IMR-90 (cell line): ENCODE results near the gene ACSS1. TPM values are rescaled to one million over a fixed set of nuclear protein-coding genes. Genes with fewer than 3 reads are reported as not detected.

Experiments
- ATAC-seq: fragments of 200-7000 bp; cut with Tn5 transposase; 2 replicates; pipeline ENCODE4 v1.9.1; 2020; ENCODE audit warnings: low read depth, mild to moderate bottlenecking, moderate library complexity
- BruUV-seq: library from RNA; stranded (reverse); fragments of 400-500 nt; replicated peaks from 2 replicates; lab custom pipeline; 2021; lab: Mats Ljungman, UMichigan
- CTCF ChIA-PET: fragments of 300-600 bp; formaldehyde crosslinking; extraction: SDS; loops from one replicate; lab custom pipeline; 2021; ENCODE audit warnings: antibody characterized with exemption; lab: Yijun Ruan, JAX
- POLR2A ChIA-PET: fragments of 300-600 bp; sonication (Branson Sonifier 250); formaldehyde crosslinking; loops from one replicate; lab custom pipeline; 2022; ENCODE audit warnings: antibody characterized with exemption; ENCODE audit not compliant: unreplicated experiment; lab: Charles Lee
- DNase-seq: peaks from one replicate; pipeline ENCODE4 v3.0.0; 2013
- H2AFZ ChIP-seq: replicated peaks from 2 replicates; pipeline ENCODE3; 2013; ENCODE audit warnings: low read length, mild to moderate bottlenecking; ENCODE audit not compliant: poor library complexity
- H2AK5ac ChIP-seq: 2 replicates; pipeline ENCODE4 v1.6.1; 2013; ENCODE audit warnings: low read depth, low read length, inconsistent platforms
- H2AK9ac ChIP-seq: replicated peaks from 2 replicates; pipeline ENCODE3; 2013; ENCODE audit warnings: mild to moderate bottlenecking, low read depth, low read length, moderate library complexity; ENCODE audit not compliant: poor library complexity
- H2BK120ac ChIP-seq: 2 replicates; pipeline ENCODE4 v1.6.1; 2013; ENCODE audit warnings: low read depth, low read length, inconsistent platforms
- H2BK15ac ChIP-seq: 3 replicates; pipeline ENCODE4 v1.6.1; 2013; ENCODE audit warnings: low read depth, low read length, inconsistent platforms
- H2BK20ac ChIP-seq: 2 replicates; pipeline ENCODE4 v1.6.1; 2013; ENCODE audit warnings: low read depth, mild to moderate bottlenecking, inconsistent platforms, low read length, moderate library complexity
- H2BK5ac ChIP-seq: 2 replicates; pipeline ENCODE4 v1.6.1; 2013; ENCODE audit warnings: mild to moderate bottlenecking, low read depth, low read length, inconsistent platforms; ENCODE audit not compliant: poor library complexity, severe bottlenecking
- H3K14ac ChIP-seq: replicated peaks from 2 replicates; pipeline ENCODE4 v1.6.1; 2013; ENCODE audit warnings: low read depth, low read length, inconsistent platforms
- H3K18ac ChIP-seq: 2 replicates; pipeline ENCODE4 v1.6.1; 2013; ENCODE audit warnings: low read depth, low read length, control low read depth
- H3K23ac ChIP-seq: 2 replicates; pipeline ENCODE4 v1.6.1; 2013; ENCODE audit warnings: low read depth, low read length, inconsistent platforms
- H3K27ac ChIP-seq: 2 replicates; pipeline ENCODE4 v1.5.1; 2013; ENCODE audit warnings: mild to moderate bottlenecking, control low read depth, low read length; ENCODE audit not compliant: insufficient read depth
- H3K27me3 ChIP-seq: 2 replicates; pipeline ENCODE4 v1.6.1; 2013; ENCODE audit warnings: low read length; ENCODE audit not compliant: control insufficient read depth, insufficient read depth
- H3K36me3 ChIP-seq: 2 replicates; pipeline ENCODE4 v1.6.1; 2013; ENCODE audit warnings: low read length, mixed read lengths; ENCODE audit not compliant: control insufficient read depth, insufficient read depth
- H3K4ac ChIP-seq: 2 replicates; pipeline ENCODE4 v1.6.1; 2013; ENCODE audit warnings: low read depth, low read length, inconsistent platforms
- H3K4me1 ChIP-seq: 2 replicates; pipeline ENCODE4 v1.6.1; 2013; ENCODE audit warnings: low read length, mixed read lengths; ENCODE audit not compliant: control insufficient read depth, insufficient read depth
- H3K4me2 ChIP-seq: 2 replicates; pipeline ENCODE4 v1.6.1; 2013; ENCODE audit warnings: low read depth, mild to moderate bottlenecking, control low read depth, low read length, moderate library complexity
- H3K4me3 ChIP-seq: 2 replicates; pipeline ENCODE4 v1.5.1; 2013; ENCODE audit warnings: low read depth, mild to moderate bottlenecking, control low read depth, low read length, moderate library complexity; ENCODE audit not compliant: insufficient read depth
- H3K56ac ChIP-seq: 2 replicates; pipeline ENCODE4 v1.6.1; 2013; ENCODE audit warnings: low read length, inconsistent platforms; ENCODE audit not compliant: insufficient read depth; ENCODE audit errors: extremely low read depth
- H3K79me1 ChIP-seq, 2 experiments: 2 replicates each; pipeline ENCODE4 v1.6.1; 2013; ENCODE audit warnings: low read length in 2 of 2, inconsistent platforms in 1 of 2, low read depth in 1 of 2
- H3K9ac ChIP-seq: 2 replicates; pipeline ENCODE4 v1.6.1; 2013; ENCODE audit warnings: low read depth, low read length, control low read depth
- H3K9me1 ChIP-seq: 2 replicates; pipeline ENCODE4 v1.6.1; 2013; ENCODE audit warnings: low read length, inconsistent platforms; ENCODE audit not compliant: insufficient read depth
- H3K9me3 ChIP-seq: 2 replicates; pipeline ENCODE4 v1.6.1; 2013; ENCODE audit warnings: low read length; ENCODE audit not compliant: control insufficient read depth, insufficient read depth
- H4K20me1 ChIP-seq: 2 replicates; pipeline ENCODE4 v1.6.1; 2013; ENCODE audit warnings: low read length, inconsistent platforms; ENCODE audit not compliant: insufficient read depth
- H4K5ac ChIP-seq: 2 replicates; pipeline ENCODE4 v1.6.1; 2013; ENCODE audit warnings: mild to moderate bottlenecking, low read depth, low read length, control low read depth
- H4K8ac ChIP-seq, 2 experiments: 2 replicates each; pipeline ENCODE4 v1.6.1; 2013; ENCODE audit warnings: low read depth in 2 of 2, low read length in 2 of 2, control low read depth in 1 of 2, inconsistent platforms in 1 of 2
- H4K91ac ChIP-seq: 2 replicates; pipeline ENCODE4 v1.6.1; 2013; ENCODE audit warnings: low read depth, low read length, inconsistent platforms; ENCODE audit not compliant: insufficient read depth
- BHLHE40 ChIP-seq: fragments of 150-350 bp; IDR thresholded peaks from 2 replicates; pipeline ENCODE4 v1.6.1; 2016; ENCODE audit warnings: mild to moderate bottlenecking, low read depth, low read length
- CEBPB ChIP-seq: IDR thresholded peaks from 2 replicates; pipeline ENCODE4 v1.6.1; 2012; ENCODE audit warnings: low read depth, low read length, improper control_type of control experiment
- CHD1 ChIP-seq: IDR thresholded peaks from 2 replicates; pipeline ENCODE4 v1.6.1; 2012; ENCODE audit warnings: low read depth, low read length, improper control_type of control experiment
- CTCF ChIP-seq: conservative IDR thresholded peaks from 2 replicates; pipeline ENCODE4 v1.5.1; 2012; ENCODE audit warnings: mild to moderate bottlenecking, low read depth, low read length, improper control_type of control experiment
- ELK1 ChIP-seq: fragments of 150-350 bp; IDR thresholded peaks from 2 replicates; pipeline ENCODE4 v1.6.1; 2016; ENCODE audit warnings: low read depth, mild to moderate bottlenecking, low read length, moderate library complexity, borderline replicate concordance
- FOS ChIP-seq: fragments of 150-350 bp; IDR thresholded peaks from 2 replicates; pipeline ENCODE4 v1.6.1; 2016; ENCODE audit warnings: low read depth, low read length
- MAFK ChIP-seq: IDR thresholded peaks from 2 replicates; pipeline ENCODE4 v1.6.1; 2012; ENCODE audit warnings: low read depth, low read length, improper control_type of control experiment
- MAZ ChIP-seq: IDR thresholded peaks from 2 replicates; pipeline ENCODE4 v1.6.1; 2012; ENCODE audit warnings: low read depth, mild to moderate bottlenecking, low read length, improper control_type of control experiment, moderate library complexity, borderline replicate concordance
- MXI1 ChIP-seq: IDR thresholded peaks from 2 replicates; pipeline ENCODE4 v1.6.1; 2012; ENCODE audit warnings: low read depth, mild to moderate bottlenecking, low read length, moderate library complexity, borderline replicate concordance
- NFE2L2 ChIP-seq: fragments of 150-350 bp; IDR thresholded peaks from 2 replicates; pipeline ENCODE4 v1.6.1; 2016; ENCODE audit warnings: low read depth, mild to moderate bottlenecking, low read length
- POLR2A ChIP-seq: IDR thresholded peaks from 2 replicates; pipeline ENCODE4 v1.6.1; 2012; ENCODE audit warnings: mild to moderate bottlenecking, low read depth, low read length
- RAD21 ChIP-seq: IDR thresholded peaks from 2 replicates; pipeline ENCODE4 v1.6.1; 2012; ENCODE audit warnings: low read length, improper control_type of control experiment
- RCOR1 ChIP-seq: IDR thresholded peaks from 2 replicates; pipeline ENCODE4 v1.6.1; 2012; ENCODE audit warnings: mild to moderate bottlenecking, low read length, improper control_type of control experiment; ENCODE audit not compliant: insufficient replicate concordance
- RFX5 ChIP-seq: IDR thresholded peaks from 2 replicates; pipeline ENCODE4 v1.8.0; 2012; ENCODE audit warnings: low read depth, mild to moderate bottlenecking, low read length, moderate library complexity
- SMC3 ChIP-seq: fragments of 150-350 bp; IDR thresholded peaks from 2 replicates; pipeline ENCODE4 v1.6.1; 2016; ENCODE audit warnings: low read depth, mild to moderate bottlenecking, antibody characterized with exemption, low read length, moderate library complexity
- USF2 ChIP-seq: fragments of 150-350 bp; IDR thresholded peaks from 2 replicates; pipeline ENCODE4 v1.6.1; 2017; ENCODE audit warnings: mild to moderate bottlenecking, antibody characterized with exemption, low read length, low read depth
- WGBS, 2 experiments: methylation state at CpG; one replicate each; pipeline versions ENCODE4 v1.1.5 to v1.1.7; 2013; ENCODE audit warnings: missing lambda C conversion rate in 2 of 2; ENCODE audit not compliant: insufficient read length in 1 of 2; ENCODE audit errors: extremely low coverage in 2 of 2; 5-methylcytosine and 5-hydroxymethylcytosine counted together
- dilution Hi-C: fragments of 300-500 bp; cut with HindIII; formaldehyde crosslinking; loops from one replicate; pipeline ENCODE4 v1.14.3; 2018; ENCODE audit warnings: low sequenced_read_pairs; ENCODE audit not compliant: unreplicated experiment
- in situ Hi-C: fragments of 300-500 bp; cut with MboI; formaldehyde crosslinking; loops from 3 replicates; pipeline ENCODE4 v1.14.3; 2019; ENCODE audit warnings: low sequenced_read_pairs, inconsistent platforms, mixed read lengths
- intact Hi-C: fragments of 100-400 bp; cut with micrococcal nuclease; formaldehyde crosslinking; loops from 2 replicates; pipeline ENCODE4 v1.10.0; 2022
- polyA plus RNA-seq, 3 experiments: library from polyadenylated mRNA; depleted of rRNA; stranded (reverse); fragments of >200 nt; gene quantifications; 2 replicates each; pipeline ENCODE4 v1.2.3, GENCODE V29; 2012; ENCODE audit warnings: low replicate concordance in 1 of 3
- total RNA-seq: library from RNA; depleted of rRNA; stranded (reverse); fragments of >200 nt; gene quantifications from 2 replicates; pipeline ENCODE4 v1.2.3, GENCODE V29; 2012

Gene ACSS1
- total and polyA plus RNA-seq, 2 of the 4 experiments (the other 2 are of a cell fraction) = 0.72 to 1.2 TPM

GRCh38 chr20:25036331-25036936 lies 21.5 kb downstream of the ACSS1 start:
- no peak overlapping the region for H2BK5ac ChIP-seq
- H2AK5ac ChIP-seq = no peak overlapping the region
- H2AK9ac ChIP-seq = no peak overlapping the region
- H3K23ac ChIP-seq = no peak overlapping the region
- H3K36me3 ChIP-seq = no peaks in the 10 kb centered on the region
- no peak overlapping the region for H2AFZ ChIP-seq
- no peaks in the 10 kb centered on the region for H3K9me3 ChIP-seq
- H3K4me3 ChIP-seq = no peak overlapping the region
- BruUV-seq = no TSS peak
- no peak overlapping the region for H3K9ac ChIP-seq
- TF ChIP-seq RCOR1 (no peak), SMC3 (no peak), RAD21 (no peak), MAFK (no peak), CTCF (no peak), NFE2L2 (no peak), CEBPB (no peak), USF2 (no peak), FOS (no peak), CHD1 (no peak), MAZ (no peak), RFX5 (no peak), ELK1 (no peak), BHLHE40 (no peak), MXI1 (no peak), POLR2A (no peak)
- peaks cover 3% of the 10 kb centered on the region; the same call in 1 of the 2 replicates for H3K9me1 ChIP-seq
- intact Hi-C loops (no loop called here), dilution Hi-C loops (no loop called here), in situ Hi-C loops (no loop called here)
- H2BK120ac ChIP-seq = no peak overlapping the region
- no peak overlapping the region for H3K18ac ChIP-seq
- H3K4me1 ChIP-seq = peaks cover 7% of the 10 kb centered on the region; the same call in 1 of the 2 replicates
- no peak overlapping the region; the same call in 1 of the 2 replicates for H3K4me2 ChIP-seq
- ChIA-PET CTCF (interaction anchor here (0.6 kb wide), 1 partner anchor 9 kb away, joined by 3 read pairs; no protein-coding TSS in a partner anchor), POLR2A (no interaction called here)
- H3K79me1 ChIP-seq = no peaks in the 10 kb centered on the region
- no peak overlapping the region for H2BK20ac ChIP-seq
- peaks cover 3% of the 10 kb centered on the region for H3K27me3 ChIP-seq
- H3K14ac ChIP-seq = no peak overlapping the region
- 71% methylated on average over 1 of the region's 7 CpGs; no CpG with 5 or more reads in 1 of the 2 experiments for WGBS, 2 experiments
- no peak overlapping the region for H4K5ac ChIP-seq
- no peak overlapping the region for H2BK15ac ChIP-seq
- H3K27ac ChIP-seq = no peak overlapping the region
- ATAC-seq (no peak), DNase-seq (no peak)
- H3K56ac ChIP-seq = no peak overlapping the region
- H4K20me1 ChIP-seq = no peaks in the 10 kb centered on the region; the same call in 1 of the 2 replicates
- H3K4ac ChIP-seq = no peak overlapping the region
- H4K8ac ChIP-seq = no peak overlapping the region
- H4K91ac ChIP-seq = no peak overlapping the region
